Sigmoid colon (tissue), 7 donors: ENCODE data around the gene NODAL. TPM values are rescaled to one million over a fixed set of nuclear protein-coding genes. Genes with fewer than 3 reads are reported as not detected.

Source experiments
- DNase-seq: peaks from one replicate; pipeline ENCODE4 v3.0.0-alpha.2; 2019
- H3K27ac ChIP-seq, 4 donors: fragments of 200-600 bp; sonication (generic); one replicate each; pipeline ENCODE4 v1.5.1; 2016 to 2019; ENCODE audit warnings: mild to moderate bottlenecking in 1 of 4
- H3K27me3 ChIP-seq, 3 donors: fragments of 200-600 bp; sonication (generic); one replicate each; pipeline ENCODE4 v1.5.1; 2019; ENCODE audit warnings: mild to moderate bottlenecking in 1 of 3
- H3K36me3 ChIP-seq, 4 donors: fragments of 200-600 bp; sonication (generic); one replicate each; pipeline ENCODE4 v1.5.1; 2016 to 2019
- H3K4me1 ChIP-seq, 4 donors: fragments of 200-600 bp; sonication (generic); one replicate each; pipeline ENCODE4 v1.5.1; 2017 to 2019
- H3K4me3 ChIP-seq, 4 donors: fragments of 200-600 bp; sonication (generic); one replicate each; pipeline ENCODE4 v1.5.1; 2017 to 2019; ENCODE audit warnings: mild to moderate bottlenecking in 2 of 4, moderate library complexity in 1 of 4
- H3K9me3 ChIP-seq, 4 donors: fragments of 200-600 bp in 3 of 4; sonication (generic) in 3 of 4; one replicate each; pipeline versions ENCODE4 v1.5.1 to v1.6.1; 2013 to 2019
- CTCF ChIP-seq, 4 experiments: fragments of 450-650 bp in 3 of 4; fragments of 200-600 bp in 1 of 4; IDR thresholded peaks; one replicate each; pipeline ENCODE4 v1.5.1; 2016 to 2019; ENCODE audit warnings: antibody characterized with exemption in 4 of 4, mild to moderate bottlenecking in 3 of 4, moderate library complexity in 2 of 4
- EP300 ChIP-seq, 4 donors: sonication (generic); formaldehyde crosslinking; IDR thresholded peaks; one replicate each; pipeline ENCODE4 v1.6.1; 2017; ENCODE audit warnings: antibody characterized with exemption in 4 of 4
- POLR2A ChIP-seq, 2 donors: fragments of 450-650 bp; IDR thresholded peaks; one replicate each; pipeline ENCODE4 v1.6.1; 2016; ENCODE audit warnings: antibody characterized with exemption in 2 of 2, mild to moderate bottlenecking in 2 of 2, moderate library complexity in 2 of 2
- POLR2AphosphoS5 ChIP-seq, 4 donors: sonication (generic); formaldehyde crosslinking; IDR thresholded peaks; one replicate each; pipeline ENCODE4 v1.6.1; 2017; ENCODE audit warnings: antibody characterized with exemption in 4 of 4
- WGBS, 2 donors: extraction: QIAGEN DNeasy Blood & Tissue Kit; methylation state at CpG; one replicate each; pipeline ENCODE4 v1.1.7; 2013; 5-methylcytosine and 5-hydroxymethylcytosine counted together
- intact Hi-C: fragments of 100-400 bp; cut with DNase I; formaldehyde crosslinking; loops from one replicate; pipeline ENCODE4 v1.15.1; 2023
- polyA plus RNA-seq, 3 donors: library from polyadenylated mRNA; stranded (reverse); fragments of 200-250 nt; gene quantifications; one replicate each; pipeline ENCODE4 v1.2.3, GENCODE V29; 2013
- total RNA-seq, 4 donors: library from RNA; depleted of rRNA; stranded (reverse); fragments of >200 nt; gene quantifications; one replicate each; pipeline ENCODE4 v1.1.0, GENCODE V29; 2016
- donor health status: healthy with polysubstance abuse.
- donor health status: Bipolar disorder and iron deficiency.
- donor health status: healthy.

Gene NODAL
- total and polyA plus RNA-seq, 7 donors = not detected

- TF ChIP-seq EP300 (IDR thresholded peaks at IDR 0.05) (no peak), POLR2AphosphoS5 (IDR thresholded peaks at IDR 0.05) (no peak), POLR2A (IDR thresholded peaks at IDR 0.05) (no peak)
- Histone ChIP-seq H3K36me3 (no peaks in the 10 kb centered on the region), H3K4me1 (peaks cover 0 to 16% (median 6%) of the 10 kb centered on the region in 4 donors), H3K27me3 (no peaks in the 10 kb centered on the region), H3K4me3 (no peak overlapping the region), H3K27ac (no peak overlapping the region), H3K9me3 (no peaks in the 10 kb centered on the region)
- intact Hi-C loops = no loop called here
- WGBS, 2 donors = 40 to 76% methylated on average over 8 of the region's 8 CpGs
- DNase-seq = no peak
These were observed 31.4 kb upstream of the NODAL start for GRCh38 chr10:70472799-70473454.

- H3K4me1 ChIP-seq = peaks cover 0 to 28% (median 11%) of the 10 kb centered on the region in 4 donors
- WGBS, 2 donors = 88 to 94% methylated on average over 3 of the region's 3 CpGs
- intact Hi-C loops = no loop called here
- TF ChIP-seq POLR2AphosphoS5 (IDR thresholded peaks at IDR 0.05) (no peak), CTCF (IDR thresholded peaks at IDR 0.05) (no peak), POLR2A (IDR thresholded peaks at IDR 0.05) (no peak), EP300 (IDR thresholded peaks at IDR 0.05) (no peak)
- no peaks in the 10 kb centered on the region for H3K27me3 ChIP-seq
- H3K9me3 ChIP-seq = no peaks in the 10 kb centered on the region
- DNase-seq = no peak
- no peak overlapping the region for H3K4me3 ChIP-seq
- no peak overlapping the region for H3K27ac ChIP-seq
- H3K36me3 ChIP-seq = no peaks in the 10 kb centered on the region
These were observed 25.5 kb upstream of the NODAL start for GRCh38 chr10:70466951-70467350.

- TF ChIP-seq POLR2A (IDR thresholded peaks at IDR 0.05) (no peak), CTCF (IDR thresholded peaks at IDR 0.05) (no peak), EP300 (IDR thresholded peaks at IDR 0.05) (no peak), POLR2AphosphoS5 (IDR thresholded peaks at IDR 0.05) (no peak)
- no peak overlapping the region for H3K27ac ChIP-seq
- WGBS, 2 donors = 79 to 82% methylated on average over 2 of the region's 2 CpGs
- no peaks in the 10 kb centered on the region for H3K36me3 ChIP-seq
- peaks cover 0 to 38% (median 11%) of the 10 kb centered on the region in 4 donors for H3K4me1 ChIP-seq
- no peaks in the 10 kb centered on the region for H3K27me3 ChIP-seq
- no peak for DNase-seq
- no peak overlapping the region for H3K4me3 ChIP-seq
- no peaks in the 10 kb centered on the region for H3K9me3 ChIP-seq
- intact Hi-C loops = no loop called here
These were observed 24.4 kb upstream of the NODAL start for GRCh38 chr10:70465832-70466231.

- WGBS, 2 donors = 85 to 94% methylated on average over 4 of the region's 4 CpGs
- no peak for TF ChIP-seq POLR2A (IDR thresholded peaks at IDR 0.05)
- no peak for TF ChIP-seq EP300 (IDR thresholded peaks at IDR 0.05)
- TF ChIP-seq POLR2AphosphoS5 (IDR thresholded peaks at IDR 0.05) = no peak
- no peak for TF ChIP-seq CTCF (IDR thresholded peaks at IDR 0.05)
- Histone ChIP-seq H3K27me3 (no peaks in the 10 kb centered on the region), H3K27ac (no peak overlapping the region), H3K4me3 (no peak overlapping the region), H3K36me3 (no peaks in the 10 kb centered on the region), H3K4me1 (peaks cover 0 to 38% (median 11%) of the 10 kb centered on the region in 4 donors), H3K9me3 (no peaks in the 10 kb centered on the region)
- intact Hi-C loops = no loop called here
- no peak for DNase-seq
These were observed 23.8 kb upstream of the NODAL start for GRCh38 chr10:70465278-70465677.

GRCh38 chr10:70462349-70462984, 21.0 kb upstream of the NODAL start:
- Histone ChIP-seq H3K4me3 (no peak overlapping the region), H3K36me3 (no peaks in the 10 kb centered on the region), H3K27ac (peak overlapping the region; percentile 39 to 88 (median 66)), H3K27me3 (no peaks in the 10 kb centered on the region), H3K9me3 (no peaks in the 10 kb centered on the region), H3K4me1 (peaks cover 0 to 52% (median 34%) of the 10 kb centered on the region in 4 donors)
- intact Hi-C loops = no loop called here
- WGBS, 2 donors = 21 to 49% methylated on average over 4 of the region's 4 CpGs
- peak in 1 of 4 donors; percentile 14 for TF ChIP-seq POLR2AphosphoS5 (IDR thresholded peaks at IDR 0.05)
- no peak for TF ChIP-seq CTCF (IDR thresholded peaks at IDR 0.05)
- DNase-seq = peak; percentile 90
